A673 (cell line): ENCODE data around the gene USP35. TPM values are rescaled to one million over a fixed set of nuclear protein-coding genes. Genes with fewer than 3 reads are reported as not detected.

Experiments used
- BruUV-seq: library from RNA; stranded (reverse); fragments of 400-500 nt; replicated peaks from 2 replicates; lab custom pipeline; 2021; lab: Mats Ljungman, UMichigan
- CTCF ChIA-PET: fragments of 300-600 bp; sonication (Branson Sonifier 250); formaldehyde crosslinking; loops from one replicate; lab custom pipeline; 2022; ENCODE audit warnings: antibody characterized with exemption; lab: Charles Lee
- POLR2A ChIA-PET: fragments of 300-600 bp; sonication (Branson Sonifier 250); formaldehyde crosslinking; loops from one replicate; lab custom pipeline; 2022; ENCODE audit warnings: antibody characterized with exemption; ENCODE audit not compliant: low non-redundant PET; lab: Charles Lee
- DNase-seq: peaks from one replicate; pipeline ENCODE4 v3.0.0-alpha.2; 2015; ENCODE audit warnings: low spot score
- H3K27ac ChIP-seq: fragments of 200-600 bp; sonication (generic); 2 replicates; pipeline ENCODE4 v1.5.1; 2016; ENCODE audit warnings: mixed run types, low read depth, mild to moderate bottlenecking, mixed read lengths, antibody characterized with exemption, low read length; ENCODE audit not compliant: poor library complexity, severe bottlenecking
- H3K27me3 ChIP-seq: fragments of 200-600 bp; sonication (generic); replicated peaks from 2 replicates; pipeline ENCODE4 v1.6.1; 2017; ENCODE audit warnings: mixed run types, low read depth, mild to moderate bottlenecking, mixed read lengths, antibody characterized with exemption, low read length; ENCODE audit not compliant: insufficient read depth, poor library complexity
- H3K36me3 ChIP-seq: fragments of 200-600 bp; sonication (generic); 2 replicates; pipeline ENCODE4 v1.6.1; 2016; ENCODE audit warnings: mixed run types, mild to moderate bottlenecking, mixed read lengths, antibody characterized with exemption, low read length; ENCODE audit not compliant: insufficient read depth, poor library complexity, severe bottlenecking
- H3K4me1 ChIP-seq: fragments of 200-600 bp; sonication (generic); 2 replicates; pipeline ENCODE4 v1.6.1; 2017; ENCODE audit warnings: mixed run types, mild to moderate bottlenecking, mixed read lengths, antibody characterized with exemption, low read length; ENCODE audit not compliant: insufficient read depth, poor library complexity, severe bottlenecking
- H3K4me3 ChIP-seq: fragments of 200-600 bp; sonication (generic); 2 replicates; pipeline ENCODE4 v1.5.1; 2016; ENCODE audit warnings: low read depth, mixed run types, mild to moderate bottlenecking, mixed read lengths, low read length; ENCODE audit not compliant: poor library complexity, severe bottlenecking
- H3K9me3 ChIP-seq: fragments of 200-600 bp; sonication (generic); 2 replicates; pipeline ENCODE4 v1.6.1; 2016; ENCODE audit warnings: mixed run types, low read depth, mild to moderate bottlenecking, mixed read lengths, antibody characterized with exemption, low read length; ENCODE audit not compliant: poor library complexity, severe bottlenecking
- CTCF ChIP-seq: fragments of 300-800, 200-600 bp; sonication (generic); conservative IDR thresholded peaks from 2 replicates; pipeline ENCODE4 v1.5.1; 2017; ENCODE audit warnings: low read depth, mild to moderate bottlenecking, antibody characterized with exemption, low read length, moderate library complexity, mixed read lengths
- EZH2 ChIP-seq: fragments of 200-600 bp; sonication (generic); IDR thresholded peaks from 2 replicates; pipeline ENCODE4 v1.6.1; 2017; ENCODE audit warnings: borderline replicate concordance, low read depth, mild to moderate bottlenecking, mixed read lengths, antibody characterized with exemption, low read length; ENCODE audit not compliant: poor library complexity, severe bottlenecking
- intact Hi-C: fragments of 100-400 bp; cut with micrococcal nuclease; formaldehyde crosslinking; loops from one replicate; pipeline ENCODE4 v1.10.0; 2022; ENCODE audit not compliant: unreplicated experiment
- total RNA-seq: library from RNA; stranded (reverse); gene quantifications from 2 replicates; pipeline ENCODE4 v1.2.3, GENCODE V29; 2021

Gene USP35
- total RNA-seq, 1 experiment from 2014 or later: 4.8 TPM

- Histone ChIP-seq H3K36me3 (no peaks in the 10 kb centered on the region), H3K27me3 (no peaks in the 10 kb centered on the region), H3K9me3 (no peaks in the 10 kb centered on the region), H3K27ac (no peak overlapping the region), H3K4me3 (no peak overlapping the region), H3K4me1 (no peaks in the 10 kb centered on the region)
- no TSS peak for BruUV-seq
- no peak for DNase-seq
- intact Hi-C loops: no loop called here
- POLR2A ChIA-PET: no interaction called here
- TF ChIP-seq EZH2 (no peak), CTCF (no peak)
- CTCF ChIA-PET: no interaction called here
Observed at GRCh38 chr11:78179459-78180071, 9.2 kb upstream of the USP35 start.

- ChIA-PET POLR2A (no interaction called here), CTCF (no interaction called here)
Observed at GRCh38 chr11:78180751-78181150, 8.0 kb upstream of the USP35 start.

DNA sequence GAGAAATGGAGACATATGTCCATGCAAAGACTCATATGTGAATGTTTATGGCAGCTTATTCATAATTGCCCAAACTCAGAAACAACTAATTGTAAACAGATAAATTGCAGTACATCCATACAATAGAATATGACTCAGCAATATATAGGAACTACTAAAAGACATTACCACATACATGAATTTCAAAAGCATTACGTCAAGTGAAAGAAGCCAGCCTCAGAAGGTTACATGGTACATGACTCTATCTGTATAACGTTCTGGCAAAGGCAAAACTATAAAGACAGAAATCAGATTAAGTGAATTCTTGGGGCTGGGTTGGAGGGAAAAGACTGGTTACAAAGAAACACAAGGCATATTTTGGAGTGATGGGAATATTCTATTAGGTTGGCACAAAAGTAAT is 7.5 kb upstream of the USP35 start:
- no peak for DNase-seq
- Histone ChIP-seq H3K27ac (no peak overlapping the region), H3K36me3 (no peaks in the 10 kb centered on the region), H3K27me3 (no peaks in the 10 kb centered on the region), H3K4me1 (no peaks in the 10 kb centered on the region), H3K9me3 (no peaks in the 10 kb centered on the region), H3K4me3 (no peak overlapping the region)
- intact Hi-C loops: no loop called here
- BruUV-seq: no TSS peak
- CTCF ChIA-PET: no interaction called here
- TF ChIP-seq EZH2: no peak
- TF ChIP-seq CTCF: no peak
- POLR2A ChIA-PET: no interaction called here

More at GRCh38 chr11:78180751-78181150, 8.0 kb upstream of the USP35 start:
- no peak overlapping the region for H3K4me3 ChIP-seq
- H3K9me3 ChIP-seq: no peaks in the 10 kb centered on the region
- BruUV-seq: no TSS peak
- no peak overlapping the region for H3K27ac ChIP-seq
- H3K36me3 ChIP-seq: no peaks in the 10 kb centered on the region
- no peak for DNase-seq
- no peaks in the 10 kb centered on the region for H3K4me1 ChIP-seq
- no peaks in the 10 kb centered on the region for H3K27me3 ChIP-seq
- TF ChIP-seq CTCF (no peak), EZH2 (no peak)
- intact Hi-C loops: no loop called here
